Measurements from ENCODE around the gene IL17C. TPM values are rescaled to one million over a fixed set of nuclear protein-coding genes. Genes with fewer than 3 reads are reported as not detected.

Gene IL17C
- not detected for total RNA-seq
- 1 to 10 TPM in 1 of 2 donors, under 1 TPM in 1; 0.14 to 1.8 TPM for polyA plus RNA-seq
- long read RNA-seq, donor 1: 0 reads
- long read RNA-seq, donor 2, partial matches to known transcripts: 0 of 1 reads
- long read RNA-seq, donor 2, other reads (novel, unspliced or antisense): 0 of 1 reads
- long read RNA-seq, donor 3: 0 reads
- long read RNA-seq, donor 4, partial matches to known transcripts: 42 of 135 reads
- long read RNA-seq, donor 4, other reads (novel, unspliced or antisense): 93 of 135 reads
- long read RNA-seq, donor 5: 0 reads

GRCh38 chr16:88638323-88639230 lies at the start of gene IL17C:
IL17C (plus strand) TSS chr16:88638572; CDS start chr16:88638642, 70 bp downstream.
- no peak within 1 kb of the TSS for H3K4me3 ChIP-seq

GRCh38 chr16:88588754-88589153 lies 49.6 kb upstream of the IL17C start:
- Histone ChIP-seq H3K36me3 (ENCODE audit: control insufficient read depth in 4 of 4, insufficient read depth in 4 of 4, low read length in 4 of 4) (peaks cover 3 to 34% (median 23%) of the 10 kb centered on the region in 4 donors), H3K4me1 (ENCODE audit: control insufficient read depth in 5 of 5, insufficient read depth in 5 of 5, low read length in 5 of 5) (peaks cover 0 to 2% (median 0%) of the 10 kb centered on the region in 5 donors), H3K27ac (ENCODE audit: low read depth in 1 of 2, low read length in 1 of 2) (no peak overlapping the region), H3K27me3 (ENCODE audit: control insufficient read depth in 3 of 3, insufficient read depth in 3 of 3, low read length in 2 of 3) (no peaks in the 10 kb centered on the region), H3K9me3 (ENCODE audit: control insufficient read depth in 4 of 4, insufficient read depth in 3 of 4, low read length in 3 of 4) (no peaks in the 10 kb centered on the region), H3K9ac (ENCODE audit: insufficient read depth in 1 of 2, low read length in 2 of 2) (no peak overlapping the region), H3K4me3 (no peak overlapping the region)
- ATAC-seq (ENCODE audit: insufficient read depth, low FRiP score) (no peak), DNase-seq (no peak)
- TF ChIP-seq CTCF (IDR thresholded peaks at IDR 0.05; ENCODE audit: control extremely low read depth, extremely low read depth): no peak
- 80 to 89% methylated on average over 6 of the region's 6 CpGs for WGBS, 2 donors

More at GRCh38 chr16:88638323-88639230, at the start of gene IL17C:
- H3K36me3 ChIP-seq (ENCODE audit: control insufficient read depth in 4 of 4, insufficient read depth in 4 of 4, low read length in 4 of 4): peaks cover 0 to 11% (median 0%) of the 10 kb centered on the region in 4 donors
- 38 to 40% methylated on average over 27 of the region's 27 CpGs for whole genome bisulfite sequencing, 2 donors
- peaks cover 0 to 11% (median 0%) of the 10 kb centered on the region in 5 donors for H3K4me1 ChIP-seq (ENCODE audit: control insufficient read depth in 5 of 5, insufficient read depth in 5 of 5, low read length in 5 of 5)
- peaks cover 0 to 2% (median 0%) of the 10 kb centered on the region in 4 donors for H3K9me3 ChIP-seq (ENCODE audit: control insufficient read depth in 4 of 4, insufficient read depth in 3 of 4, low read length in 3 of 4)
- no peak within 1 kb of the TSS for H3K27ac ChIP-seq (ENCODE audit: low read depth in 1 of 2, low read length in 1 of 2)
- DNase-seq (peak in 1 of 3 donors; percentile 37), ATAC-seq (ENCODE audit: insufficient read depth, low FRiP score) (no peak)
- no peak for TF ChIP-seq CTCF (IDR thresholded peaks at IDR 0.05; ENCODE audit: control extremely low read depth, extremely low read depth)
- H3K9ac ChIP-seq (ENCODE audit: insufficient read depth in 1 of 2, low read length in 2 of 2): no peak within 1 kb of the TSS
- peaks cover 0 to 54% (median 26%) of the 10 kb centered on the region in 3 donors for H3K27me3 ChIP-seq (ENCODE audit: control insufficient read depth in 3 of 3, insufficient read depth in 3 of 3, low read length in 2 of 3)

GRCh38 chr16:88589441-88589840 lies 48.9 kb upstream of the IL17C start:
- WGBS, 2 donors: 94 to 95% methylated on average over 11 of the region's 11 CpGs
- no peak for TF ChIP-seq CTCF (IDR thresholded peaks at IDR 0.05; ENCODE audit: control extremely low read depth, extremely low read depth)
- Histone ChIP-seq H3K9me3 (ENCODE audit: control insufficient read depth in 4 of 4, insufficient read depth in 3 of 4, low read length in 3 of 4) (no peaks in the 10 kb centered on the region), H3K4me1 (ENCODE audit: control insufficient read depth in 5 of 5, insufficient read depth in 5 of 5, low read length in 5 of 5) (peaks cover 0 to 2% (median 0%) of the 10 kb centered on the region in 5 donors), H3K27ac (ENCODE audit: low read depth in 1 of 2, low read length in 1 of 2) (no peak overlapping the region), H3K4me3 (no peak overlapping the region), H3K27me3 (ENCODE audit: control insufficient read depth in 3 of 3, insufficient read depth in 3 of 3, low read length in 2 of 3) (no peaks in the 10 kb centered on the region), H3K9ac (ENCODE audit: insufficient read depth in 1 of 2, low read length in 2 of 2) (no peak overlapping the region), H3K36me3 (ENCODE audit: control insufficient read depth in 4 of 4, insufficient read depth in 4 of 4, low read length in 4 of 4) (peaks cover 3 to 34% (median 23%) of the 10 kb centered on the region in 4 donors)
- no peak for ATAC-seq (ENCODE audit: insufficient read depth, low FRiP score)
- DNase-seq: no peak

Data from lung (tissue), 16 donors.